WERI-Rb-1 (cell line): Measurements from ENCODE around the gene TBX6.

Experiments used
- DNase-seq: peaks from one replicate; pipeline ENCODE4 v3.0.0-alpha.2; 2020
- H3K27ac ChIP-seq: fragments of 250-450 bp; sonication (Bioruptor Pico); 2 replicates; pipeline ENCODE4 v1.5.1; 2020; ENCODE audit warnings: mild to moderate bottlenecking, moderate library complexity
- H3K27me3 ChIP-seq: fragments of 250-450 bp; sonication (Bioruptor Pico); 2 replicates; pipeline ENCODE4 v1.5.1; 2021; ENCODE audit warnings: mild to moderate bottlenecking, low read depth, moderate library complexity; ENCODE audit not compliant: insufficient read depth, severe bottlenecking
- H3K36me3 ChIP-seq: fragments of 250-450 bp; sonication (Bioruptor Pico); 2 replicates; pipeline ENCODE4 v1.5.1; 2020; ENCODE audit warnings: mild to moderate bottlenecking, moderate library complexity
- H3K4me3 ChIP-seq: 2 replicates; pipeline ENCODE4 v1.5.1; 2011; ENCODE audit warnings: low read depth, mild to moderate bottlenecking, control low read depth, low read length
- H3K9me3 ChIP-seq: fragments of 250-450 bp; sonication (Bioruptor Pico); 2 replicates; pipeline ENCODE4 v1.5.1; 2021; ENCODE audit warnings: mild to moderate bottlenecking, moderate library complexity; ENCODE audit not compliant: severe bottlenecking
- CTCF ChIP-seq: IDR thresholded peaks from 2 replicates; pipeline ENCODE4 v1.5.1; 2011; ENCODE audit warnings: low read depth, mild to moderate bottlenecking, control low read depth, inconsistent platforms, low read length

Gene TBX6

GRCh38 chr16:30060836-30061554 is 30.7 kb downstream of the TBX6 start:
- peak overlapping the region; percentile 61 for H3K27ac ChIP-seq
- H3K9me3 ChIP-seq: peaks cover 2% of the 10 kb centered on the region
- no peak for TF ChIP-seq CTCF
- H3K4me3 ChIP-seq: no peak overlapping the region
- H3K27me3 ChIP-seq: no peaks in the 10 kb centered on the region
- no peak for DNase-seq
- peaks cover 30% of the 10 kb centered on the region for H3K36me3 ChIP-seq

DNA sequence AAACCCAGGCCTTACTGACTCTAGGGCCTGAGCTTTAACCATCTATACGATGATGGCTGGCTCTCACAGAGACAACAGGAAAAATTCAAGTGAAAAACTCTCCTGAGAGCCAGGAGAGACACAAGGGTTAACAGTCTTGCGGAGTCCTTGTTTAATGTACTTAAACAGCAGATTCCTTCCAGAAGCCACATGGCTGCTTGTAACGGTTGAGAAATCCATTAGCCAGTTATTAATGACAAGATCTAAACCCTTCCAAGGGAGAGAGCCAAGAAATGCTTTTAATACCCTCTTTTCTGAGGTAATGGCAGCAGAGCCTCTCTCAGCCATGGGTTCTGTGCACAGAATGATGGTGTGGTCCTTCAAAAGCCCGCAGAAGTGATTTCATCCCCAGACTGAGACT is 31.4 kb downstream of the TBX6 start:
- no peak for DNase-seq
- TF ChIP-seq CTCF: no peak
- peak overlapping the region; percentile 61 for H3K27ac ChIP-seq

GRCh38 chr16:30054959-30055553 is 36.7 kb downstream of the TBX6 start:
- peak; percentile 84 for DNase-seq
- Histone ChIP-seq H3K27me3 (no peaks in the 10 kb centered on the region), H3K4me3 (no peak overlapping the region), H3K36me3 (peaks cover 27% of the 10 kb centered on the region), H3K27ac (peak overlapping the region; percentile 87), H3K9me3 (no peaks in the 10 kb centered on the region)
- TF ChIP-seq CTCF: peak; percentile 93

More for the DNA sequence above, 31.4 kb downstream of the TBX6 start:
- Histone ChIP-seq H3K9me3 (peaks cover 2% of the 10 kb centered on the region), H3K27me3 (no peaks in the 10 kb centered on the region), H3K36me3 (peaks cover 29% of the 10 kb centered on the region), H3K4me3 (no peak overlapping the region)

DNA sequence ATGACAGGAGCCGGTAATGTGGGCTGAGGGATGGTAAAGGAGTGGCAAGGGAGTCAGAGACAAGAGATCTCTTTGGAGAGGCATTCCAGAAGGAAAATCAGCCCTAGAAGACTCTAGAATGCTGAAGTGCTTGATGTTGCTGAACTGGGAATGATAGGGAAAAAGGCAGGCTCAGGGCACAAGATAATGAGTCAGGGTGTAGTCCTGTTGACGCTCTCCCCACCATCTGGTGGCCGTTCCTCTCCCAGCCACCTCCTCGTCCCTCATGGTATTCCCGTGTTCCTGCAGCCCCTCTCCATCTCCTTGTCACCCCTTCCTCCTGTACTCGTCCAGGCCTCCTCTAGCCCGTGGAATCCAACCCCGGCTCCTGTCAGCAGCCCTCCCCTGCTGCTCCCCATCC is 37.3 kb downstream of the TBX6 start:
- peak overlapping the region; percentile 87 for H3K27ac ChIP-seq
- H3K9me3 ChIP-seq: no peaks in the 10 kb centered on the region
- DNase-seq: peak; percentile 20
- TF ChIP-seq CTCF: no peak
- no peaks in the 10 kb centered on the region for H3K27me3 ChIP-seq
- H3K4me3 ChIP-seq: no peak overlapping the region; the same call in none of the 2 replicates
- H3K36me3 ChIP-seq: peaks cover 21% of the 10 kb centered on the region

GRCh38 chr16:30053376-30054015 is 38.2 kb downstream of the TBX6 start:
- no peaks in the 10 kb centered on the region for H3K9me3 ChIP-seq
- no peak for DNase-seq
- H3K27me3 ChIP-seq: no peaks in the 10 kb centered on the region
- no peak for TF ChIP-seq CTCF
- H3K4me3 ChIP-seq: peak overlapping the region; percentile 87
- H3K36me3 ChIP-seq: peaks cover 20% of the 10 kb centered on the region
- peak overlapping the region; percentile 87 for H3K27ac ChIP-seq
